K562 (cell line): ENCODE results near the gene DHRS7C. TPM values are rescaled to one million over a fixed set of nuclear protein-coding genes. Genes with fewer than 3 reads are reported as not detected.

Source experiments
- ATAC-seq: fragments of 200-7000 bp; cut with Tn5 transposase; 3 replicates; pipeline ENCODE4 v1.9.1; 2020; ENCODE audit warnings: moderate library complexity
- BruUV-seq: library from RNA; stranded (reverse); fragments of 400-500 nt; replicated peaks from 2 replicates; lab custom pipeline; 2021; lab: Mats Ljungman, UMichigan
- CTCF ChIA-PET: fragments of 300-600 bp; formaldehyde crosslinking; extraction: SDS; loops from one replicate; lab custom pipeline; 2021; ENCODE audit warnings: low intra/inter-chr PET ratio; lab: Yijun Ruan, JAX
- POLR2A ChIA-PET: fragments of 300-600, 350-650 bp; sonication (Branson Sonifier 250); formaldehyde crosslinking; extraction: SDS; loops from one replicate; lab custom pipeline; 2021; ENCODE audit warnings: antibody characterized with exemption, inconsistent platforms; lab: Yijun Ruan, JAX
- DNase-seq, 4 experiments: peaks; one replicate each; pipeline versions ENCODE4 v3.0.0 to v3.0.0-alpha.2; 2011 to 2018; ENCODE audit warnings: low spot score in 3 of 4, mixed read lengths in 3 of 4; ENCODE audit errors: extremely low read depth in 1 of 4
- FAIRE-seq: peaks from 2 replicates; lab custom pipeline; 2011; peaks lifted over from hg19 to GRCh38; lab: Jason Lieb, UNC
- H2AFZ ChIP-seq: 2 replicates; pipeline ENCODE4 v1.6.0; 2011; ENCODE audit warnings: low read depth, low read length, control low read depth, inconsistent platforms
- H3K27ac ChIP-seq: fragments of 200-600 bp; 3 replicates; pipeline ENCODE4 v1.8.0; 2011; ENCODE audit warnings: low read depth, mild to moderate bottlenecking, control low read depth, inconsistent platforms, low read length, moderate library complexity, mixed read lengths; ENCODE audit errors: extremely low read depth
- H3K27me3 ChIP-seq, 2 experiments: fragments of 300-600 bp in 1 of 2; 2 replicates in 1 of 2; 3 replicates in 1 of 2; pipeline versions ENCODE4 v1.6.0 to v1.8.0; 2011; ENCODE audit warnings: inconsistent platforms in 2 of 2, low read length in 2 of 2, mild to moderate bottlenecking in 1 of 2, mixed read lengths in 1 of 2, moderate library complexity in 1 of 2; ENCODE audit not compliant: control insufficient read depth in 2 of 2, insufficient read depth in 2 of 2
- H3K36me3 ChIP-seq: fragments of 300-600 bp; 3 replicates; pipeline ENCODE4 v1.8.0; 2011; ENCODE audit warnings: mild to moderate bottlenecking, low read length, inconsistent platforms; ENCODE audit not compliant: control insufficient read depth, insufficient read depth
- H3K4me1 ChIP-seq, 2 experiments: fragments of 200-600 bp in 1 of 2; replicated peaks in 1 of 2; 2 replicates in 1 of 2; 3 replicates in 1 of 2; pipeline versions ENCODE4 v1.5.1 to v1.8.0; 2011; ENCODE audit warnings: inconsistent platforms in 2 of 2, low read length in 2 of 2, mild to moderate bottlenecking in 1 of 2, mixed read lengths in 1 of 2, moderate library complexity in 1 of 2; ENCODE audit not compliant: control insufficient read depth in 2 of 2, insufficient read depth in 2 of 2
- H3K4me2 ChIP-seq: 2 replicates; pipeline ENCODE4 v1.6.1; 2011; ENCODE audit warnings: low read length, control low read depth, inconsistent platforms, mixed read lengths; ENCODE audit not compliant: insufficient read depth
- H3K4me3 ChIP-seq: fragments of 200-600 bp; sonication (generic), shearing (Covaris generic); 2 replicates; pipeline ENCODE4 v1.5.1; 2016; ENCODE audit warnings: control low read depth, inconsistent platforms
- H3K79me2 ChIP-seq: fragments of 200-600 bp; 3 replicates; pipeline ENCODE4 v1.8.0; 2011; ENCODE audit warnings: low read length, inconsistent platforms; ENCODE audit not compliant: control insufficient read depth, insufficient read depth
- H3K9ac ChIP-seq, 2 experiments: 2 replicates each; pipeline versions ENCODE4 v1.6.0 to v1.6.1; 2011; ENCODE audit warnings: low read depth in 2 of 2, low read length in 2 of 2, control low read depth in 1 of 2, inconsistent platforms in 1 of 2, mild to moderate bottlenecking in 1 of 2, mixed read lengths in 1 of 2; ENCODE audit not compliant: insufficient read depth in 1 of 2
- H3K9me1 ChIP-seq: one replicate; pipeline ENCODE4 v1.6.0; 2011; ENCODE audit warnings: inconsistent platforms, mild to moderate bottlenecking, low read length, moderate library complexity; ENCODE audit not compliant: control insufficient read depth, insufficient read depth
- H3K9me3 ChIP-seq: replicated peaks from 2 replicates; pipeline ENCODE4 v1.5.1; 2011; ENCODE audit warnings: low read depth, low read length, inconsistent platforms; ENCODE audit not compliant: control insufficient read depth, insufficient read depth
- H4K20me1 ChIP-seq: replicated peaks from 2 replicates; pipeline ENCODE4 v1.6.1; 2011; ENCODE audit warnings: low read length, inconsistent platforms, mixed read lengths; ENCODE audit not compliant: control insufficient read depth, insufficient read depth
- IRF2 ChIP-seq: sonication (generic); formaldehyde crosslinking; IDR thresholded peaks from 2 replicates; pipeline ENCODE4 v1.8.1; 2022; ENCODE audit warnings: mild to moderate bottlenecking, missing genetic modification reagents
- POLR2A ChIP-seq: fragments of 450-650 bp; conservative IDR thresholded peaks from 2 replicates; pipeline ENCODE4 v1.6.1; 2016
- ZFP36 ChIP-seq: fragments of 150-350 bp; IDR thresholded peaks from 2 replicates; pipeline ENCODE4 v1.6.1; 2018; ENCODE audit warnings: low read length, low read depth; ENCODE audit not compliant: partially characterized antibody
- WGBS: fragments of 100-300 bp; shearing (Covaris generic); methylation state at CpG from one replicate; pipeline ENCODE4 v1.1.6; 2016; ENCODE audit warnings: low coverage, mixed read lengths; ENCODE audit not compliant: insufficient coverage; ENCODE audit errors: missing lambda C conversion rate; 5-methylcytosine and 5-hydroxymethylcytosine counted together
- in situ Hi-C: fragments of 300-500 bp; cut with MboI; formaldehyde crosslinking; loops from 4 replicates; pipeline ENCODE4 v1.15.0; 2018; ENCODE audit warnings: inconsistent platforms, mixed read lengths
- intact Hi-C: fragments of 100-400 bp; cut with micrococcal nuclease; formaldehyde crosslinking; loops from 2 replicates; pipeline ENCODE4 v1.14.2; 2022
- polyA plus RNA-seq, 8 experiments: library from polyadenylated mRNA; depleted of rRNA in 4 of 8; stranded (reverse) in 5 of 8; unstranded in 3 of 8; fragments of >200 nt; fragmentation: Nextera tagmentation in 2 of 8; fragmentation: Illumina TruSeq in 1 of 8; extraction: Ambion mirVana in 2 of 8; extraction: Trizol in 1 of 8; gene quantifications; 2 replicates each; pipeline versions ENCODE4 v1.2.1 to v1.2.3, GENCODE V29; 2011 to 2014; ENCODE audit warnings: inconsistent platforms in 1 of 8, missing spikeins in 1 of 8
- total RNA-seq, 7 experiments: library from RNA; depleted of rRNA in 6 of 7; stranded (reverse); fragments of >200 nt in 6 of 7; fragmentation: Illumina TruSeq in 2 of 7; extraction: Trizol in 2 of 7; gene quantifications; 2 replicates each; pipeline versions ENCODE4 v1.2.1 to v1.2.3, GENCODE V29; 2011 to 2021; ENCODE audit warnings: low replicate concordance in 1 of 7
- TF ChIP-seq, protein P1 (sequence below): fragments of 450-650 bp; IDR thresholded peaks from 2 replicates; pipeline ENCODE4 v1.6.1; 2014; ENCODE audit warnings: low read depth, mild to moderate bottlenecking, moderate library complexity, borderline replicate concordance
- TF ChIP-seq, protein P2 (sequence below), 3 experiments: IDR thresholded peaks in 2 of 3; conservative IDR thresholded peaks in 1 of 3; 2 replicates each; pipeline ENCODE4 v1.5.1; 2011 to 2012; ENCODE audit warnings: low read length in 3 of 3, mild to moderate bottlenecking in 3 of 3, control low read depth in 2 of 3, improper control_type of control experiment in 1 of 3, inconsistent platforms in 1 of 3, low read depth in 1 of 3, mixed read lengths in 1 of 3, moderate library complexity in 1 of 3; ENCODE audit not compliant: insufficient read depth in 2 of 3
- TF ChIP-seq, protein P3 (sequence below): sonication (generic); formaldehyde crosslinking; IDR thresholded peaks from 2 replicates; pipeline ENCODE4 v1.8.1; 2023; ENCODE audit warnings: mild to moderate bottlenecking, missing genetic modification reagents

Gene DHRS7C
- total and polyA plus RNA-seq, 9 of the 15 experiments (the other 6 are each of a cell fraction or from before 2014, with no cell fraction given), result not detected

DNA sequence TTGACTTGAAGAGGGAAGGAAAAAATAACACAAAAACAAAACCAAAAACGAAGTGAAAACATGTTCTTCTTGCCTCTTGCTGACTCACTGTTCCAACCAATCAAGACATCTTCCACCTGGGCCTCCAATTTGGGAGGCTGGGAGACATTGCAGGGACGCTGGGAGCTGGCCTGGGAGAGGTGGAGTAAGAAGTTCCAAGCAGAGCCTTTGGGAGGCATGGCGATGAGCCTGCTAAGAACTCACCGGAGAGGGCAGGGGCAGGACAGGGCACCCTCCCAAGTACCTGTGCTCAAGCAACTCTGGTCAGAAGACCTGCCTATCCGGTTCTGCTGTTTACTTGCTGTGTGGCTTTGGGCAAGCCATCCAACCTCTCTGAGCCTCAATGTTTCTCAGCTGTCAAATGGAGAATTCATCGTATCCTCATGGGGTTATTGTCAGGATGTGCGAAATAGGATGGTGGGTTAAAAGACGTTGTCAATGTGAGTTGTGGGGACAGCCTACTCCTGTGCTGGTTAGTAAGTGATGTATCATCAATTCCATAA lies 33.5 kb upstream of the DHRS7C start:
- Histone ChIP-seq H3K9me1 (no peaks in the 10 kb centered on the region), H4K20me1 (no peaks in the 10 kb centered on the region), H3K27me3 (no peaks in the 10 kb centered on the region; a peak in 1 of 5 replicates), H3K27ac (no peak overlapping the region), H3K9ac (no peak overlapping the region), H3K4me3 (no peak overlapping the region), H3K4me2 (no peak overlapping the region), H3K36me3 (no peaks in the 10 kb centered on the region), H3K4me1 (no peaks in the 10 kb centered on the region), H3K9me3 (no peaks in the 10 kb centered on the region), H2AFZ (no peak overlapping the region), H3K79me2 (no peaks in the 10 kb centered on the region)
- ChIA-PET POLR2A (no interaction called here), CTCF (no interaction called here)
- FAIRE-seq, result no peak
- in situ Hi-C loops (no loop called here), intact Hi-C loops (no loop called here)
- no peak for DNase-seq
- TF ChIP-seq ZFP36, result peak; percentile 30
- TF ChIP-seq, protein P1, sequence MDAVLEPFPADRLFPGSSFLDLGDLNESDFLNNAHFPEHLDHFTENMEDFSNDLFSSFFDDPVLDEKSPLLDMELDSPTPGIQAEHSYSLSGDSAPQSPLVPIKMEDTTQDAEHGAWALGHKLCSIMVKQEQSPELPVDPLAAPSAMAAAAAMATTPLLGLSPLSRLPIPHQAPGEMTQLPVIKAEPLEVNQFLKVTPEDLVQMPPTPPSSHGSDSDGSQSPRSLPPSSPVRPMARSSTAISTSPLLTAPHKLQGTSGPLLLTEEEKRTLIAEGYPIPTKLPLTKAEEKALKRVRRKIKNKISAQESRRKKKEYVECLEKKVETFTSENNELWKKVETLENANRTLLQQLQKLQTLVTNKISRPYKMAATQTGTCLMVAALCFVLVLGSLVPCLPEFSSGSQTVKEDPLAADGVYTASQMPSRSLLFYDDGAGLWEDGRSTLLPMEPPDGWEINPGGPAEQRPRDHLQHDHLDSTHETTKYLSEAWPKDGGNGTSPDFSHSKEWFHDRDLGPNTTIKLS, result no peak
- WGBS, result 6% methylated on average over 7 of the region's 8 CpGs
- BruUV-seq, result no TSS peak
- no peak for ATAC-seq

DNA sequence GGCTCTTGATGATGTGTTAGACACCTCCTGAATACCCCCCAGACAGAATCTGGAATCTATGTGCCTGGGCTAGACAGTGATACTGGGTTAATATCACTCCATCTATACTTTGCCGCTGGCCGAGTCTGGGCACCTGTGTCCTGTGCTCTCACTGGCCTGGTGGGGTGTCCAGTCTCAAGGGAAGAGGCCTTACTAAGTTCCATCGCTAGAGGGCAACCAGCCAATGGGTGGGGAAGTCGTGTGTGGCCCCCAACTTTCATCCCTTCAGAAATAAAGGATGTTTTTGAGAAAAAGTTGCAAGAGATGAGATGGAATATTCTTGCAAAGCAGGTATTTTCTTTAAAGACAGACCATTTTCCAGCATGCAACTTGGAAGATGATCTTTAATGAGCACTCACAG lies 32.7 kb upstream of the DHRS7C start:
- Histone ChIP-seq H3K9ac (no peak overlapping the region), H3K27ac (no peak overlapping the region), H3K9me3 (no peaks in the 10 kb centered on the region), H4K20me1 (no peaks in the 10 kb centered on the region), H3K36me3 (no peaks in the 10 kb centered on the region), H3K79me2 (no peaks in the 10 kb centered on the region), H3K4me1 (no peaks in the 10 kb centered on the region), H3K27me3 (no peaks in the 10 kb centered on the region; a peak in 1 of 5 replicates), H3K4me3 (no peak overlapping the region), H3K9me1 (no peaks in the 10 kb centered on the region), H3K4me2 (no peak overlapping the region), H2AFZ (no peak overlapping the region)
- no peak for TF ChIP-seq POLR2A
- TF ChIP-seq IRF2 (CRISPR knock-in tag), result no peak
- TF ChIP-seq, protein P2, sequence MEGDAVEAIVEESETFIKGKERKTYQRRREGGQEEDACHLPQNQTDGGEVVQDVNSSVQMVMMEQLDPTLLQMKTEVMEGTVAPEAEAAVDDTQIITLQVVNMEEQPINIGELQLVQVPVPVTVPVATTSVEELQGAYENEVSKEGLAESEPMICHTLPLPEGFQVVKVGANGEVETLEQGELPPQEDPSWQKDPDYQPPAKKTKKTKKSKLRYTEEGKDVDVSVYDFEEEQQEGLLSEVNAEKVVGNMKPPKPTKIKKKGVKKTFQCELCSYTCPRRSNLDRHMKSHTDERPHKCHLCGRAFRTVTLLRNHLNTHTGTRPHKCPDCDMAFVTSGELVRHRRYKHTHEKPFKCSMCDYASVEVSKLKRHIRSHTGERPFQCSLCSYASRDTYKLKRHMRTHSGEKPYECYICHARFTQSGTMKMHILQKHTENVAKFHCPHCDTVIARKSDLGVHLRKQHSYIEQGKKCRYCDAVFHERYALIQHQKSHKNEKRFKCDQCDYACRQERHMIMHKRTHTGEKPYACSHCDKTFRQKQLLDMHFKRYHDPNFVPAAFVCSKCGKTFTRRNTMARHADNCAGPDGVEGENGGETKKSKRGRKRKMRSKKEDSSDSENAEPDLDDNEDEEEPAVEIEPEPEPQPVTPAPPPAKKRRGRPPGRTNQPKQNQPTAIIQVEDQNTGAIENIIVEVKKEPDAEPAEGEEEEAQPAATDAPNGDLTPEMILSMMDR (IDR thresholded peaks at IDR 0.05 in 2 of 3, conservative IDR thresholded peaks at IDR 0.05 in 1 of 3; ENCODE audit: insufficient read depth in 2 of 3, low read depth in 1 of 3, low read length in 3 of 3), result peak in 1 of 3 experiments; percentile 16; a peak in 1 of 6 replicates
- TF ChIP-seq, protein P3, sequence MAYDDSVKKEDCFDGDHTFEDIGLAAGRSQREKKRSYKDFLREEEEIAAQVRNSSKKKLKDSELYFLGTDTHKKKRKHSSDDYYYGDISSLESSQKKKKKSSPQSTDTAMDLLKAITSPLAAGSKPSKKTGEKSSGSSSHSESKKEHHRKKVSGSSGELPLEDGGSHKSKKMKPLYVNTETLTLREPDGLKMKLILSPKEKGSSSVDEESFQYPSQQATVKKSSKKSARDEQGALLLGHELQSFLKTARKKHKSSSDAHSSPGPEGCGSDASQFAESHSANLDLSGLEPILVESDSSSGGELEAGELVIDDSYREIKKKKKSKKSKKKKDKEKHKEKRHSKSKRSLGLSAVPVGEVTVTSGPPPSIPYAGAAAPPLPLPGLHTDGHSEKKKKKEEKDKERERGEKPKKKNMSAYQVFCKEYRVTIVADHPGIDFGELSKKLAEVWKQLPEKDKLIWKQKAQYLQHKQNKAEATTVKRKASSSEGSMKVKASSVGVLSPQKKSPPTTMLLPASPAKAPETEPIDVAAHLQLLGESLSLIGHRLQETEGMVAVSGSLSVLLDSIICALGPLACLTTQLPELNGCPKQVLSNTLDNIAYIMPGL, result no peak
- no TSS peak for BruUV-seq
- CTCF ChIA-PET, result no interaction called here
- peak in 3 of 4 experiments; percentile 11 to 23 (median 15) for DNase-seq
- ATAC-seq, result no peak
- intact Hi-C loops (no loop called here), in situ Hi-C loops (no loop called here)
- WGBS, result 0% methylated on average over 4 of the region's 4 CpGs
- POLR2A ChIA-PET, result no interaction called here
- FAIRE-seq, result no peak
